Rectal smooth muscle tissue (tissue), 1 donor: ENCODE data around the gene MB21D2.

Experiments
- H3K27ac ChIP-seq: one replicate; pipeline ENCODE4 v1.7.0; 2013; ENCODE audit warnings: low read depth, low read length, inconsistent platforms
- H3K27me3 ChIP-seq: one replicate; pipeline ENCODE4 v1.7.0; 2013; ENCODE audit warnings: low read length; ENCODE audit not compliant: control insufficient read depth, insufficient read depth
- H3K36me3 ChIP-seq: one replicate; pipeline ENCODE4 v1.7.0; 2013; ENCODE audit warnings: low read length; ENCODE audit not compliant: control insufficient read depth, insufficient read depth
- H3K4me1 ChIP-seq: one replicate; pipeline ENCODE4 v1.7.0; 2013; ENCODE audit warnings: low read length; ENCODE audit not compliant: control insufficient read depth, insufficient read depth
- H3K4me3 ChIP-seq: one replicate; pipeline ENCODE4 v1.7.0; 2013; ENCODE audit warnings: low read length
- H3K9ac ChIP-seq: one replicate; pipeline ENCODE4 v1.7.0; 2013; ENCODE audit warnings: low read length

Gene MB21D2

GRCh38 chr3:192845526-192845855, 72.2 kb downstream of the MB21D2 start:
- Histone ChIP-seq H3K4me1 (peaks cover 2% of the 10 kb centered on the region), H3K9ac (no peak overlapping the region)

DNA sequence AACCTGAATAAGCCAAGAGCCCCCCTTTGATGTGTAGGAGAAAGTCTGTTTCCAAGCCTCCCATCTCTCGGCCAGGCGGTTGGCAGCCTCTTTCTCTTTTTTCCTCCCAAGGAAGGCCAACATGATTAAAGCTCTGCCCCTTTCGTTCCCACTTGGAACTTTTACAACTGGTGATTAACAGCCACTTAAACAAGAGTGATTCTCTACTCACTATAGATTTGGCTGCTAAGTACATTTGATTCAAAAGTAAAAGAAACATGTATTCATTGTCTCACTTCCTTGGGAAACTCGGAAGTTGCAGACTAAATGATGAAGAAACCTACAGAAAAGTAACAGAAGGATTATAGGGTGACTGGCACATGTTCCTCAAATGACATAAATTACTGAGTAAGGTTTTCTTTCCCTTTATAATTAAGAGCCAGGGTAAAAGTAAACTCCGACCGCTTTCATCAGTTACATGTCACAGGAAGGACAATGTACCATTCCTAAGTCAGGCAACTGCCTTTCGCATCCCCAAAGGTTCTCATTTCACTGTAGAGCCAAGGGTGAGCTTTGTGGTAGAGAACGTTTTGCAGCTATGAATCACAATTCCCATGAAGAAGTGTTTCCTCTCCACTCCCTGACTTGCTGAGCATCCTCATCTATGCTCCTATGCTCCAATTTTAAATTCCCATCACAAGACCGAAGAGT, 72.7 kb downstream of the MB21D2 start:
- no peak overlapping the region for H3K27ac ChIP-seq
- no peaks in the 10 kb centered on the region for H3K36me3 ChIP-seq
- H3K4me3 ChIP-seq, result no peak overlapping the region
- H3K9ac ChIP-seq, result no peak overlapping the region
- H3K4me1 ChIP-seq, result peaks cover 2% of the 10 kb centered on the region
- H3K27me3 ChIP-seq, result no peaks in the 10 kb centered on the region

More at GRCh38 chr3:192845526-192845855, 72.2 kb downstream of the MB21D2 start:
- no peak overlapping the region for H3K4me3 ChIP-seq
- no peaks in the 10 kb centered on the region for H3K27me3 ChIP-seq
- no peak overlapping the region for H3K27ac ChIP-seq
- H3K36me3 ChIP-seq, result no peaks in the 10 kb centered on the region

DNA sequence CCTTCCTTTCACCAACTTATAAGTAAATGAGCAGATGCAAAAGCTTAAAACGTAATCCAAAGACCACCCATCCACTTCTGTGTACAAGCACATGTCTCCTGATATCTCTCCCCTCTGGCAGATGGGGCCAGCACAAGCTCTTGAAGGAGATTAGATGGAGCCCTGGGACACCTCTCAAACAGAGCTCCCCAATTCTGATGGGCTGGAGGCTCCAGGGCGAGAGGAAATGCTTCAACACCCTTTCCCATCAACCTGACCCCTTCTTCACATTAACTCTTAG, 73.2 kb downstream of the MB21D2 start:
- no peaks in the 10 kb centered on the region for H3K36me3 ChIP-seq
- no peak overlapping the region for H3K4me3 ChIP-seq
- no peaks in the 10 kb centered on the region for H3K27me3 ChIP-seq
- no peak overlapping the region for H3K9ac ChIP-seq
- H3K27ac ChIP-seq, result no peak overlapping the region
- peaks cover 2% of the 10 kb centered on the region for H3K4me1 ChIP-seq

GRCh38 chr3:192843723-192844485, 73.8 kb downstream of the MB21D2 start:
- Histone ChIP-seq H3K4me1 (peaks cover 2% of the 10 kb centered on the region), H3K9ac (no peak overlapping the region)

GRCh38 chr3:192843119-192843518, 74.5 kb downstream of the MB21D2 start:
- no peak overlapping the region for H3K4me3 ChIP-seq
- no peaks in the 10 kb centered on the region for H3K36me3 ChIP-seq
- H3K4me1 ChIP-seq, result no peaks in the 10 kb centered on the region
- no peak overlapping the region for H3K27ac ChIP-seq
- H3K9ac ChIP-seq, result no peak overlapping the region
- no peaks in the 10 kb centered on the region for H3K27me3 ChIP-seq

More at GRCh38 chr3:192843723-192844485, 73.8 kb downstream of the MB21D2 start:
- Histone ChIP-seq H3K4me3 (no peak overlapping the region), H3K27me3 (no peaks in the 10 kb centered on the region), H3K36me3 (no peaks in the 10 kb centered on the region), H3K27ac (no peak overlapping the region)

DNA sequence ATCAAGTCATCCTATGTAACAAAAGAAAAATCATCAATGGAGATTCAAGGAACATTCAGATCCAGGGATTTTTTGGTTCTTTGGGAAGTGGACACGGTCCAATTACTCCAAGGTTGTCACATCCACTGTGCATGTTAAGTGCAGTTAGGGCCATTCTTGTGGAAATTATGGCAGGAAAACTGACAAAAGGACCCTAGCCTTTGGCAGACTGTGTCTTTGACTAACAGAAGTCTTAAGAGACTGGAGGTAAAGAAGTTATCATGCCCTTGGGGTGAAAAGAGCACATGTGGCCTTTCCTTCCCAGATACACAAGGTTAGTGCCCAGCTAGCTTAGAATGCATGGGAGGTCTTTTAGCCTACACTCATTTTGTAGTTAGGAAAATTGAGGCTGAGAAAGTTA, 74.9 kb downstream of the MB21D2 start:
- no peak overlapping the region for H3K27ac ChIP-seq
- H3K4me1 ChIP-seq, result no peaks in the 10 kb centered on the region
- no peaks in the 10 kb centered on the region for H3K27me3 ChIP-seq
- no peak overlapping the region for H3K4me3 ChIP-seq
- no peak overlapping the region for H3K9ac ChIP-seq
- H3K36me3 ChIP-seq, result no peaks in the 10 kb centered on the region

- no peaks in the 10 kb centered on the region for H3K27me3 ChIP-seq
Observed at GRCh38 chr3:192842138-192842537, 75.5 kb downstream of the MB21D2 start.

DNA sequence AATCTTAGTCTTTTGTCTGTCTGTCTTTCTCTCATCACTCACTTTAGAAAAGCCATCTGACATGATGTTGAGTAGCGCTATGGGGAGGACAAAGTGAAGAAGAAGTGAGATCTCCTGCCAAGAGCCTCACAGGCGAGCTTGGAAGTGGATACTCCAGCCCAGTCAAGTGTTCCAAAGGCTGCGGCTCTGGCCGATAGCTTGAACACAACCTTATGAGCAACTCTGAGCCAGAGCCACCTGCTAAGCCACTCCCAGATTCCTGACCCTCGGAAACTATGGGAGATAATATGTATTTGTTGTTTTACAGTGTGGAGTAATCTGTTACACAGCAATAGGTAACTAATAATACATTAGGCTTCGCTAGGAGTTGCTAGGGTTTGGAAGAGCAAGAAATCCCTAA, 76.2 kb downstream of the MB21D2 start:
- Histone ChIP-seq H3K4me3 (no peak overlapping the region), H3K27me3 (no peaks in the 10 kb centered on the region), H3K27ac (no peak overlapping the region), H3K9ac (no peak overlapping the region), H3K4me1 (peaks cover under 1% of the 10 kb centered on the region), H3K36me3 (no peaks in the 10 kb centered on the region)

More at GRCh38 chr3:192842138-192842537, 75.5 kb downstream of the MB21D2 start:
- H3K9ac ChIP-seq, result no peak overlapping the region
- no peak overlapping the region for H3K4me3 ChIP-seq
- no peak overlapping the region for H3K27ac ChIP-seq
- no peaks in the 10 kb centered on the region for H3K4me1 ChIP-seq
- H3K36me3 ChIP-seq, result no peaks in the 10 kb centered on the region

DNA sequence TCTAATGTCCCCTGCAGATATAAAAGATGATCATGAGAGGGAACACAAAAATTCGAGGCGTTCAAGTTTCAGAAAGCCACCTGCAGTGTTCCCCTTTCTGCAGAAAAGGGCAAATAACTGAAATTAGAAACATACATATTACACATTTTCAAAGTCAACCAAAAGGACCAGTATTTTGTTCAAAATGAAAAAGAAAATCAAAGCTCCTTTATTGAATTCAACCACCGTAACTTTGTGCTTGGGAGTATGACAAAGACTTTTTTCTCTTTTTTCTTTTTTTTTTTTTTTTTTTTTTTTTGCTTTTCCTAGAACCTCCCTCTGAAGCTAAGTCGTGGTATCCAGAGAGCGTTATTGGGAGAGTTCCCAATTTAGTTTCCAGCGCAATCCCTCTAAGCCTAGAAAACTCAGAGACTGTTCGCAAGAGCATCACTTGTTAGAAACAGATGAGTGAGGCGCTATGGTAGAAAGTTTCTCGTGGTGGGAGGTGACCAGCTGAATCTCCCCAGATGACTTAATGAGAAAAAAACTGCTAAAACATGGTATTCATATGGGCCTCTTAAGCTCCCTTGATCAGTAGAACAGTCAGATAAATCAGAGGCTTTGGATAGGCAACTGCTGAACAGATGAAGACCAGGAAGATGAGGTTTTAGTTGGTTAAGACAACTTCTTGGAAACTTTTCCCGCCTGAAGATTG, 77.4 kb downstream of the MB21D2 start:
- no peak overlapping the region for H3K4me3 ChIP-seq
- H3K9ac ChIP-seq, result no peak overlapping the region
- no peak overlapping the region for H3K27ac ChIP-seq
- no peaks in the 10 kb centered on the region for H3K36me3 ChIP-seq
- H3K27me3 ChIP-seq, result no peaks in the 10 kb centered on the region
- peaks cover 5% of the 10 kb centered on the region for H3K4me1 ChIP-seq

DNA sequence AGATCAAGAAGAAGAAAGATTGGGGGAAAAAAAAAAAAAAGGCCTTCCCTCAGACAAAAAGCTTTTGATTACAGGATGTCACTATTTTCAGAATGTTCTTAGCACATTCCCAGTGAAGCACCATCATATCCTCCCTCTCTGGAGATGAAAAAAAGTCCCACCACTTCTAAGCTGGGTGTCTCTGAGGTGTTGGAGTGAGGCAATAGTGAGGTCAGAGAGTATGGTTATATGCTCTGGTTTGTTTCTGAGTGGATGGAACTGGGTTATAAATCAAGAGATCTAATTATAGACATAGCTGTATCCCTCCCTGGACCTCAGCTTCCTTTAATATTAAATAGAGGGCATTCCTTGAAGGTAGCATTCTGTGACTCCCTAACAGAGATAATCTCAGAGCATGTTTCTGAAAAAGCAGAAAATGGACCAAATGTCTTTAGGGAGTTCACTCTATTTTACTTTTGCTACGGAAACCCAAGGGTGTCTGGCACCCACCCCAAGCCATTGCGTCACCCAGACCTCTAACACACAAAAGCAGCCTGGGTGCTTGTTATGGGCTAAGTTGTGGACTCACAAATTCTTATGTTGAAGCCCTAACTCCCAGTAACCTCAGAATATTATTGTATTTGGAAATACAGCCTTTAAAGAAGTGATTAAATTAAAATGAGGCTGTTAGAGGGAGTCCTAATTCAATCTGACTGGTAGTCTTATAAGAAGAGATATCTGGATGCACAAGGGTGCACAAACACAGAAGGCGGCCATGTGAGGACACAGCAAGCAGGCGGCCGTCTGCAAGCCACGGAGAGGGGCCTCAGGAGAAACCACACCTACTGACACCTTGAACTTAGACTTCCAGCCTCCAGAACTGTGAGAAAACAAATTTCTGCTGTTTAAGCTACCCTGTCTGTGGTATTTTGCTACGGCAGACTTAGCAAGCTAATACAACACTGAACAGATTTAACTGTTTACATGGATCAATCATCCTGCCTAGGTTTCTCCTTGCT, 81.5 kb downstream of the MB21D2 start:
- H3K4me3 ChIP-seq, result no peak overlapping the region
- H3K27me3 ChIP-seq, result no peaks in the 10 kb centered on the region
- H3K4me1 ChIP-seq, result peaks cover 8% of the 10 kb centered on the region
- H3K9ac ChIP-seq, result no peak overlapping the region
- no peaks in the 10 kb centered on the region for H3K36me3 ChIP-seq
- H3K27ac ChIP-seq, result no peak overlapping the region

DNA sequence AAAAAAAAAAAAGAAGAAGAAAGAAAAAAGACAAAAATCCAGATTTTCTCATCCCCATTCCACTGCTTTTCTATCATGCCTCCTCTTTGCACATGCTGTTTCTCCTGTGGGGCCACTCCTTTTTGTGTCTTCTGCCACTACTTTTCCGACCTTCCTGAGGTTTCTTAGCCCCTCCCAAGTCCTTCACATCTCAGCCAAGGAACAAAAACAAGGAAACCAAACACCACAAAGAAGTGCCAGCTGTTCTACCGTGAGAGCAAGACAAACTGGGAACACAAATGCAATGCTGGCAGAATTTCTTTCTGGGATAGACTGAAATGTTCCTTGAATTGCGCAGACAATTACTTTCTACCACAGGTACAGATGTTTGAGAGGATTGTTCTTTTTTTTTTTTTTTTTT, 83.2 kb downstream of the MB21D2 start:
- no peaks in the 10 kb centered on the region for H3K36me3 ChIP-seq
- no peak overlapping the region for H3K4me3 ChIP-seq
- no peak overlapping the region for H3K27ac ChIP-seq
- H3K4me1 ChIP-seq, result peaks cover 12% of the 10 kb centered on the region
- no peak overlapping the region for H3K9ac ChIP-seq
- H3K27me3 ChIP-seq, result no peaks in the 10 kb centered on the region
